GM12873 (cell line): Measurements from ENCODE around the gene SPON1.

Experiments
- CTCF ChIP-seq: IDR thresholded peaks from 2 replicates; pipeline ENCODE4 v1.5.1; 2012; ENCODE audit warnings: low read depth, mild to moderate bottlenecking, moderate library complexity, low read length, control low read depth; ENCODE audit not compliant: insufficient read depth; ENCODE audit errors: missing control alignments

Gene SPON1

DNA sequence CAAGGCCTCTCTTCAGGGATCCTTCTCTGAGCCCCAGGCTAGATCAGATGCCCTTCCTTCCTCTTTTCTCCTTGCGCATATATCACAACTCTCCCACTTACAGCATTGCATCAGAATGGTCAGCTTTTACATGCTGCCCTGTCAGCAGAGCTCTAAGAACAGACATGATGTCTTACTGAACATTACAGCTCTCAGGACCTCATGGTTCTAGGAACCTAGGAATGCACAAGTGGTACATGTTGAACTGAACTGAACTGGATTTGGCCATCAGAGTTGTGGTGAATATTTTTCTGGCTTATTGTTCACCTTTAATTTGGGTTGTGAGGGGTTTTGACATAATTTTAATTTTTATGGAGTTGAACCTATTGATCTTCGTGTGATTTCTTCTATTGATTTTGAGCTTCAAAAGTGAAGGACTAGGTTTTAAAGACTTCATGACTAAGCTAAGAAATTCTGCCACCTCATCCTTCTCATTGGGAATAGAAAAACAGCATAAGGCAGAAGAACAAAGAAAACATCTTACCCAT is 37.7 kb upstream of the SPON1 start:
- no peak for TF ChIP-seq CTCF

GRCh38 chr11:13926981-13927380 is 35.5 kb upstream of the SPON1 start:
- TF ChIP-seq CTCF = no peak

GRCh38 chr11:13927481-13927880 is 35.0 kb upstream of the SPON1 start:
- TF ChIP-seq CTCF = no peak

- TF ChIP-seq CTCF = no peak
Measured at GRCh38 chr11:13928566-13929251, 33.8 kb upstream of the SPON1 start.

DNA sequence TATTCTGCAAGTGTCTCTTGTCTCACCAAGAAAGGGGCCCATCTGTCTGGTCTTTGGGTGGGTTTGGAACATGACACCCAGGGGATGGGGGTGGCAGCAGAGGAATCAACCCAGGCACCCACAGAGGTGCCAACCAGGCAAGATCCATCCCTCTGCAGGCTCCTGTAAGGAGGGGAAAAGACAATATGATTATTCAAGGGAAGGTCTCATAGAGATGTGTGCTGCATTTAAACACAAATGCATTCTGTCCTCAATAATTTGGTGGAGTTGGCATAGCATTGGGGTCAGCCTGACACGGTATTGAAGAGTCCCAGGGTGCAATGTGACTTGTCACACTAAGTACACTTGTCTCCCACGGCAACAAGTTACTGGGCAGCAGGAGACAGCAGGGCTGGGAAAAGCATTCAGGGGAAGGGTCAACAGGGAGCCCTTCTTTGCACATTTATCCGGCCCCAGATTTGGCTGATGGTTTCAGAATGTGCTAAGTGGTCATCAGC is 33.1 kb upstream of the SPON1 start:
- no peak for TF ChIP-seq CTCF

GRCh38 chr11:13931356-13931755 is 31.2 kb upstream of the SPON1 start:
- no peak for TF ChIP-seq CTCF

- no peak for TF ChIP-seq CTCF
Measured at GRCh38 chr11:13939961-13940906, 22.3 kb upstream of the SPON1 start.
